GM23338 (cell line): ENCODE data around the gene CABCOCO1. TPM values are rescaled to one million over a fixed set of nuclear protein-coding genes. Genes with fewer than 3 reads are reported as not detected.

Source experiments
- ATAC-seq: fragments of 200-7000 bp; cut with Tn5 transposase; 3 replicates; pipeline ENCODE4 v1.9.1; 2020
- DNase-seq: peaks from one replicate; pipeline ENCODE4 v3.0.0-alpha.2; 2015; ENCODE audit warnings: low spot score
- H2AFZ ChIP-seq: fragments of 200-600 bp; sonication (generic); 2 replicates; pipeline ENCODE4 v1.8.0; 2016; ENCODE audit warnings: antibody characterized with exemption, mild to moderate bottlenecking, moderate library complexity
- H3F3A ChIP-seq: fragments of 200-600 bp; sonication (generic); replicated peaks from 2 replicates; pipeline ENCODE4 v1.8.0; 2017; ENCODE audit warnings: antibody characterized with exemption, mixed run types, low read depth
- H3K27ac ChIP-seq: fragments of 200-600 bp; sonication (generic); 2 replicates; pipeline ENCODE4 v1.6.1; 2016; ENCODE audit warnings: low read depth
- H3K27me3 ChIP-seq: fragments of 200-600 bp; sonication (generic); 2 replicates; pipeline ENCODE4 v1.8.0; 2016; ENCODE audit warnings: mild to moderate bottlenecking, mixed run types, moderate library complexity; ENCODE audit not compliant: insufficient read depth
- H3K36me3 ChIP-seq: fragments of 200-600 bp; sonication (generic); 2 replicates; pipeline ENCODE4 v1.8.0; 2016; ENCODE audit warnings: mild to moderate bottlenecking; ENCODE audit not compliant: insufficient read depth
- H3K4me1 ChIP-seq: fragments of 200-600 bp; sonication (generic); 2 replicates; pipeline ENCODE4 v1.8.0; 2016; ENCODE audit warnings: mild to moderate bottlenecking, moderate library complexity; ENCODE audit not compliant: insufficient read depth
- H3K4me2 ChIP-seq: fragments of 200-600 bp; sonication (generic); 2 replicates; pipeline ENCODE4 v1.7.1; 2017; ENCODE audit warnings: mixed run types
- H3K4me3 ChIP-seq: fragments of 200-600 bp; sonication (generic); 2 replicates; pipeline ENCODE4 v1.6.1; 2016; ENCODE audit warnings: mixed run types
- H3K79me2 ChIP-seq: fragments of 200-600 bp; sonication (generic); replicated peaks from 2 replicates; pipeline ENCODE4 v1.8.0; 2017; ENCODE audit warnings: mild to moderate bottlenecking; ENCODE audit not compliant: insufficient read depth
- H3K9me2 ChIP-seq: fragments of 200-600 bp; sonication (generic); 2 replicates; pipeline ENCODE4 v1.8.0; 2017; ENCODE audit not compliant: insufficient read depth
- H4K20me1 ChIP-seq: fragments of 200-600 bp; sonication (generic); replicated peaks from 2 replicates; pipeline ENCODE4 v1.8.0; 2017; ENCODE audit warnings: mild to moderate bottlenecking; ENCODE audit not compliant: insufficient read depth
- H3K27ac Mint-ChIP-seq: 2 replicates; pipeline ENCODE4 v1.8.0; 2020; ENCODE audit warnings: inconsistent platforms, mild to moderate bottlenecking, moderate library complexity, mixed read lengths
- H3K27me3 Mint-ChIP-seq: 3 replicates; pipeline ENCODE4 v1.8.0; 2022; ENCODE audit warnings: low read depth, mild to moderate bottlenecking, moderate library complexity, mixed read lengths, inconsistent platforms; ENCODE audit not compliant: insufficient read depth, poor library complexity
- H3K36me3 Mint-ChIP-seq: 3 replicates; pipeline ENCODE4 v1.8.0; 2021; ENCODE audit warnings: low read depth, mild to moderate bottlenecking, inconsistent platforms, moderate library complexity, mixed read lengths
- H3K4me1 Mint-ChIP-seq: 3 replicates; pipeline ENCODE4 v1.8.0; 2020; ENCODE audit warnings: mild to moderate bottlenecking, inconsistent platforms, mixed read lengths
- H3K4me3 Mint-ChIP-seq: 3 replicates; pipeline ENCODE4 v1.8.0; 2021; ENCODE audit warnings: moderate library complexity, mild to moderate bottlenecking, inconsistent platforms, mixed read lengths
- H3K9me3 Mint-ChIP-seq: 3 replicates; pipeline ENCODE4 v1.8.0; 2020; ENCODE audit warnings: moderate library complexity, mild to moderate bottlenecking, inconsistent platforms, mixed read lengths
- CREB1 ChIP-seq: fragments of 250-450 bp; sonication (Bioruptor Pico); IDR thresholded peaks from 2 replicates; pipeline ENCODE4 v1.5.0; 2020; ENCODE audit warnings: low read depth, mild to moderate bottlenecking, moderate library complexity
- CTCF ChIP-seq, 2 experiments: fragments of 200-600 bp in 1 of 2; sonication (generic) in 1 of 2; conservative IDR thresholded peaks; 2 replicates each; pipeline versions ENCODE4 v1.5.1 to v1.6.1; 2016 to 2017; ENCODE audit warnings: antibody characterized with exemption in 2 of 2, low read depth in 2 of 2, mild to moderate bottlenecking in 2 of 2, moderate library complexity in 1 of 2
- EZH2 ChIP-seq: fragments of 200-600 bp; sonication (generic); IDR thresholded peaks from one replicate; pipeline ENCODE4 v1.8.0; 2017; ENCODE audit warnings: antibody characterized with exemption, mild to moderate bottlenecking, low read depth; ENCODE audit not compliant: unreplicated experiment
- JUNB ChIP-seq: IDR thresholded peaks from one replicate; pipeline ENCODE4 v1.6.1; 2016; ENCODE audit warnings: antibody characterized with exemption; ENCODE audit not compliant: unreplicated experiment
- POLR2AphosphoS5 ChIP-seq: IDR thresholded peaks from 2 replicates; pipeline ENCODE4 v1.6.1; 2016; ENCODE audit warnings: antibody characterized with exemption, low read depth
- REST ChIP-seq: IDR thresholded peaks from one replicate; pipeline ENCODE4 v1.6.1; 2018; ENCODE audit warnings: antibody characterized with exemption; ENCODE audit not compliant: unreplicated experiment
- ZNF114 ChIP-seq: fragments of 250-450 bp; sonication (Bioruptor Pico); IDR thresholded peaks from 2 replicates; pipeline ENCODE4 v1.5.0; 2020; ENCODE audit warnings: mild to moderate bottlenecking, moderate library complexity
- polyA plus RNA-seq: library from polyadenylated mRNA; unstranded; fragments of >200 nt; fragmentation: Nextera tagmentation; extraction: Ambion mirVana; gene quantifications from 2 replicates; pipeline ENCODE4 v1.2.1, GENCODE V29; 2016
- total RNA-seq: library from RNA; depleted of rRNA; stranded (reverse); fragments of >200 nt; shearing (Covaris generic); gene quantifications from 2 replicates; pipeline ENCODE4 v1.2.3, GENCODE V29; 2014
- TF ChIP-seq, protein P1 (sequence below): IDR thresholded peaks from 2 replicates; pipeline ENCODE4 v1.6.1; 2016; ENCODE audit warnings: antibody characterized with exemption
- TF ChIP-seq, protein P2 (sequence below): fragments of 250-450 bp; sonication (Bioruptor Pico); IDR thresholded peaks from 2 replicates; pipeline ENCODE4 v1.5.0; 2020; ENCODE audit warnings: mild to moderate bottlenecking, moderate library complexity

Gene CABCOCO1
- total and polyA plus RNA-seq, 2 experiments from 2014 or later: not detected

- Histone ChIP-seq H3K79me2 (no peaks in the 10 kb centered on the region), H3F3A (no peaks in the 10 kb centered on the region), H3K9me2 (no peaks in the 10 kb centered on the region; the same call in 1 of the 2 replicates), H2AFZ (no peak overlapping the region), H4K20me1 (no peaks in the 10 kb centered on the region), H3K27ac (no peak overlapping the region), H3K36me3 (no peaks in the 10 kb centered on the region), H3K27me3 (no peaks in the 10 kb centered on the region), H3K4me2 (no peak overlapping the region), H3K4me3 (no peak overlapping the region), H3K4me1 (peaks cover 3% of the 10 kb centered on the region; the same call in 1 of the 2 replicates)
- ATAC-seq: no peak
- no peaks in the 10 kb centered on the region for H3K27me3 Mint-ChIP-seq
- TF ChIP-seq POLR2AphosphoS5 (no peak), EZH2 (no peak), JUNB (no peak)
- TF ChIP-seq, protein P1, sequence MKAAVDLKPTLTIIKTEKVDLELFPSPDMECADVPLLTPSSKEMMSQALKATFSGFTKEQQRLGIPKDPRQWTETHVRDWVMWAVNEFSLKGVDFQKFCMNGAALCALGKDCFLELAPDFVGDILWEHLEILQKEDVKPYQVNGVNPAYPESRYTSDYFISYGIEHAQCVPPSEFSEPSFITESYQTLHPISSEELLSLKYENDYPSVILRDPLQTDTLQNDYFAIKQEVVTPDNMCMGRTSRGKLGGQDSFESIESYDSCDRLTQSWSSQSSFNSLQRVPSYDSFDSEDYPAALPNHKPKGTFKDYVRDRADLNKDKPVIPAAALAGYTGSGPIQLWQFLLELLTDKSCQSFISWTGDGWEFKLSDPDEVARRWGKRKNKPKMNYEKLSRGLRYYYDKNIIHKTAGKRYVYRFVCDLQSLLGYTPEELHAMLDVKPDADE: no peak
- no peaks in the 10 kb centered on the region for H3K36me3 Mint-ChIP-seq
- no peaks in the 10 kb centered on the region for H3K9me3 Mint-ChIP-seq
- peaks cover 8% of the 10 kb centered on the region; the same call in 2 of the 3 replicates for H3K4me1 Mint-ChIP-seq
- no peak overlapping the region for H3K27ac Mint-ChIP-seq
- no peak overlapping the region for H3K4me3 Mint-ChIP-seq
- DNase-seq: no peak
Observed at GRCh38 chr10:61635471-61635870, 27.3 kb upstream of the CABCOCO1 start.

DNA sequence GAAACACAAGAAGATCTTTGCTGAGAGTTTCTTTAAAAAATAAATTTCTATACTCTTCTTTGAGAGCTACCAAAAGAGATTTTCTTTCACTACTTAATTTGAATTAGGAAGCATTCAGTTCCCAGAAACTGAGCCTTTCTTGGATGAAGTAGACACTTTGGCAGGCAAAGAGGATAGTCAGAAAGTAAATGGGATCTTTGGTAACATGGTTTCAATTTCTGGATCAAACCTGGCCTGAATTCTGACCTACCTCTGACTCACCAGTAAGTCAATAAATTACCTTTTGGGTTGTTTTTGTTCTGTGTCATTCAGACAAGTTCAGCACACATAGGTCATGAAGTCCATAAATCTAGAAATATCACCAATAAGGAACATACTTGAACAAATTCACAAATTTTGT is 26.8 kb upstream of the CABCOCO1 start:
- H3K9me3 Mint-ChIP-seq: no peaks in the 10 kb centered on the region
- H3K27ac Mint-ChIP-seq: no peak overlapping the region
- H3F3A ChIP-seq: no peaks in the 10 kb centered on the region
- no peaks in the 10 kb centered on the region for H3K27me3 Mint-ChIP-seq
- no peak for DNase-seq
- H3K9me2 ChIP-seq: no peaks in the 10 kb centered on the region; the same call in 1 of the 2 replicates
- no peaks in the 10 kb centered on the region for H3K36me3 ChIP-seq
- no peak for ATAC-seq
- H3K79me2 ChIP-seq: no peaks in the 10 kb centered on the region
- H3K4me3 Mint-ChIP-seq: no peak overlapping the region
- peaks cover 10% of the 10 kb centered on the region; the same call in 2 of the 3 replicates for H3K4me1 Mint-ChIP-seq
- H3K27ac ChIP-seq: no peak overlapping the region
- no peak overlapping the region for H3K4me2 ChIP-seq
- H3K4me1 ChIP-seq: peaks cover 3% of the 10 kb centered on the region; the same call in 1 of the 2 replicates
- H2AFZ ChIP-seq: no peak overlapping the region
- H4K20me1 ChIP-seq: no peaks in the 10 kb centered on the region
- no peak overlapping the region for H3K4me3 ChIP-seq
- no peaks in the 10 kb centered on the region for H3K27me3 ChIP-seq
- H3K36me3 Mint-ChIP-seq: no peaks in the 10 kb centered on the region
- no peak for TF ChIP-seq EZH2
- TF ChIP-seq JUNB: no peak
- no peak for TF ChIP-seq POLR2AphosphoS5
- TF ChIP-seq REST: no peak
- no peak for TF ChIP-seq CREB1 (CRISPR knock-in tag)
- TF ChIP-seq, protein P2, sequence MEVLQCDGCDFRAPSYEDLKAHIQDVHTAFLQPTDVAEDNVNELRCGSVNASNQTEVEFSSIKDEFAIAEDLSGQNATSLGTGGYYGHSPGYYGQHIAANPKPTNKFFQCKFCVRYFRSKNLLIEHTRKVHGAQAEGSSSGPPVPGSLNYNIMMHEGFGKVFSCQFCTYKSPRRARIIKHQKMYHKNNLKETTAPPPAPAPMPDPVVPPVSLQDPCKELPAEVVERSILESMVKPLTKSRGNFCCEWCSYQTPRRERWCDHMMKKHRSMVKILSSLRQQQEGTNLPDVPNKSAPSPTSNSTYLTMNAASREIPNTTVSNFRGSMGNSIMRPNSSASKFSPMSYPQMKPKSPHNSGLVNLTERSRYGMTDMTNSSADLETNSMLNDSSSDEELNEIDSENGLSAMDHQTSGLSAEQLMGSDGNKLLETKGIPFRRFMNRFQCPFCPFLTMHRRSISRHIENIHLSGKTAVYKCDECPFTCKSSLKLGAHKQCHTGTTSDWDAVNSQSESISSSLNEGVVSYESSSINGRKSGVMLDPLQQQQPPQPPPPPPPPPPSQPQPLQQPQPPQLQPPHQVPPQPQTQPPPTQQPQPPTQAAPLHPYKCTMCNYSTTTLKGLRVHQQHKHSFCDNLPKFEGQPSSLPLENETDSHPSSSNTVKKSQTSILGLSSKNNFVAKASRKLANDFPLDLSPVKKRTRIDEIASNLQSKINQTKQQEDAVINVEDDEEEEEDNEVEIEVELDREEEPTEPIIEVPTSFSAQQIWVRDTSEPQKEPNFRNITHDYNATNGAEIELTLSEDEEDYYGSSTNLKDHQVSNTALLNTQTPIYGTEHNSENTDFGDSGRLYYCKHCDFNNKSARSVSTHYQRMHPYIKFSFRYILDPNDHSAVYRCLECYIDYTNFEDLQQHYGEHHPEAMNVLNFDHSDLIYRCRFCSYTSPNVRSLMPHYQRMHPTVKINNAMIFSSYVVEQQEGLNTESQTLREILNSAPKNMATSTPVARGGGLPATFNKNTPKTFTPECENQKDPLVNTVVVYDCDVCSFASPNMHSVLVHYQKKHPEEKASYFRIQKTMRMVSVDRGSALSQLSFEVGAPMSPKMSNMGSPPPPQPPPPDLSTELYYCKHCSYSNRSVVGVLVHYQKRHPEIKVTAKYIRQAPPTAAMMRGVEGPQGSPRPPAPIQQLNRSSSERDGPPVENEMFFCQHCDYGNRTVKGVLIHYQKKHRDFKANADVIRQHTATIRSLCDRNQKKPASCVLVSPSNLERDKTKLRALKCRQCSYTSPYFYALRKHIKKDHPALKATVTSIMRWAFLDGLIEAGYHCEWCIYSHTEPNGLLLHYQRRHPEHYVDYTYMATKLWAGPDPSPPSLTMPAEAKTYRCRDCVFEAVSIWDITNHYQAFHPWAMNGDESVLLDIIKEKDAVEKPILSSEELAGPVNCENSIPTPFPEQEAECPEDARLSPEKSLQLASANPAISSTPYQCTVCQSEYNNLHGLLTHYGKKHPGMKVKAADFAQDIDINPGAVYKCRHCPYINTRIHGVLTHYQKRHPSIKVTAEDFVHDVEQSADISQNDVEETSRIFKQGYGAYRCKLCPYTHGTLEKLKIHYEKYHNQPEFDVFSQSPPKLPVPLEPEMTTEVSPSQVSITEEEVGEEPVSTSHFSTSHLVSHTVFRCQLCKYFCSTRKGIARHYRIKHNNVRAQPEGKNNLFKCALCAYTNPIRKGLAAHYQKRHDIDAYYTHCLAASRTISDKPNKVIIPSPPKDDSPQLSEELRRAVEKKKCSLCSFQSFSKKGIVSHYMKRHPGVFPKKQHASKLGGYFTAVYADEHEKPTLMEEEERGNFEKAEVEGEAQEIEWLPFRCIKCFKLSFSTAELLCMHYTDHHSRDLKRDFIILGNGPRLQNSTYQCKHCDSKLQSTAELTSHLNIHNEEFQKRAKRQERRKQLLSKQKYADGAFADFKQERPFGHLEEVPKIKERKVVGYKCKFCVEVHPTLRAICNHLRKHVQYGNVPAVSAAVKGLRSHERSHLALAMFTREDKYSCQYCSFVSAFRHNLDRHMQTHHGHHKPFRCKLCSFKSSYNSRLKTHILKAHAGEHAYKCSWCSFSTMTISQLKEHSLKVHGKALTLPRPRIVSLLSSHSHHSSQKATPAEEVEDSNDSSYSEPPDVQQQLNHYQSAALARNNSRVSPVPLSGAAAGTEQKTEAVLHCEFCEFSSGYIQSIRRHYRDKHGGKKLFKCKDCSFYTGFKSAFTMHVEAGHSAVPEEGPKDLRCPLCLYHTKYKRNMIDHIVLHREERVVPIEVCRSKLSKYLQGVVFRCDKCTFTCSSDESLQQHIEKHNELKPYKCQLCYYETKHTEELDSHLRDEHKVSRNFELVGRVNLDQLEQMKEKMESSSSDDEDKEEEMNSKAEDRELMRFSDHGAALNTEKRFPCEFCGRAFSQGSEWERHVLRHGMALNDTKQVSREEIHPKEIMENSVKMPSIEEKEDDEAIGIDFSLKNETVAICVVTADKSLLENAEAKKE (CRISPR knock-in tag): no peak
- TF ChIP-seq ZNF114 (CRISPR knock-in tag): no peak
- TF ChIP-seq CTCF (conservative IDR thresholded peaks at IDR 0.05; ENCODE audit: low read depth in 2 of 2): no peak
